AG09309 (cell line): ENCODE measurements around the gene ATP2C2.
"Not testable (repeated sequence)": the region's sequence is repeated elsewhere in the genome, so short reads cannot be mapped to it uniquely, and the experiment has no call there.

ENCODE experiments used
- DNase-seq: peaks from one replicate; pipeline ENCODE4 v3.0.0-alpha.2; 2010; ENCODE audit warnings: low read depth
- H3K4me3 ChIP-seq: 2 replicates; pipeline ENCODE4 v1.5.1; 2011; ENCODE audit warnings: mild to moderate bottlenecking, low read depth, low read length, moderate library complexity; ENCODE audit not compliant: control insufficient read depth
- CTCF ChIP-seq: IDR thresholded peaks from 2 replicates; pipeline ENCODE4 v1.5.1; 2011; ENCODE audit warnings: mild to moderate bottlenecking, low read depth, low read length, inconsistent platforms; ENCODE audit not compliant: insufficient read depth, control insufficient read depth; ENCODE audit errors: missing control alignments

The ATP2C2 gene

GRCh38 chr16:84449156-84450140 lies 81.1 kb downstream of the ATP2C2 start:
- DNase-seq: no peak
- H3K4me3 ChIP-seq: no peak overlapping the region
- no peak for TF ChIP-seq CTCF

- DNase-seq: no peak
- TF ChIP-seq CTCF: no peak
- H3K4me3 ChIP-seq: no peak overlapping the region
Observed at GRCh38 chr16:84450176-84450865, 82.0 kb downstream of the ATP2C2 start.

GRCh38 chr16:84451010-84451676 lies 82.8 kb downstream of the ATP2C2 start:
- DNase-seq: not testable (repeated sequence)

GRCh38 chr16:84451781-84452180 lies 83.4 kb downstream of the ATP2C2 start:
- no peak for DNase-seq
- no peak for TF ChIP-seq CTCF
- no peak overlapping the region for H3K4me3 ChIP-seq

More at GRCh38 chr16:84451010-84451676, 82.8 kb downstream of the ATP2C2 start:
- not testable (repeated sequence) for H3K4me3 ChIP-seq

- TF ChIP-seq CTCF: no peak
- no peak for DNase-seq
- no peak overlapping the region for H3K4me3 ChIP-seq
Observed at GRCh38 chr16:84453061-84453752, 84.9 kb downstream of the ATP2C2 start.

- DNase-seq: no peak
- no peak overlapping the region for H3K4me3 ChIP-seq
- TF ChIP-seq CTCF: no peak
Observed at GRCh38 chr16:84454611-84455010, 86.3 kb downstream of the ATP2C2 start.

- TF ChIP-seq CTCF: no peak
- DNase-seq: no peak
- H3K4me3 ChIP-seq: no peak overlapping the region
Observed at GRCh38 chr16:84455031-84455430, 86.7 kb downstream of the ATP2C2 start.
